HCT116 (cell line): Measurements from ENCODE around the gene PRDX6.

Experiments used
- JUND ChIP-seq: IDR thresholded peaks from 2 replicates; pipeline ENCODE4 v1.6.1; 2012
- POLR2A ChIP-seq: IDR thresholded peaks from 2 replicates; pipeline ENCODE4 v1.7.0; 2011; ENCODE audit warnings: borderline replicate concordance; ENCODE audit not compliant: insufficient read depth, insufficient read length; ENCODE audit errors: extremely low read depth

DNA sequence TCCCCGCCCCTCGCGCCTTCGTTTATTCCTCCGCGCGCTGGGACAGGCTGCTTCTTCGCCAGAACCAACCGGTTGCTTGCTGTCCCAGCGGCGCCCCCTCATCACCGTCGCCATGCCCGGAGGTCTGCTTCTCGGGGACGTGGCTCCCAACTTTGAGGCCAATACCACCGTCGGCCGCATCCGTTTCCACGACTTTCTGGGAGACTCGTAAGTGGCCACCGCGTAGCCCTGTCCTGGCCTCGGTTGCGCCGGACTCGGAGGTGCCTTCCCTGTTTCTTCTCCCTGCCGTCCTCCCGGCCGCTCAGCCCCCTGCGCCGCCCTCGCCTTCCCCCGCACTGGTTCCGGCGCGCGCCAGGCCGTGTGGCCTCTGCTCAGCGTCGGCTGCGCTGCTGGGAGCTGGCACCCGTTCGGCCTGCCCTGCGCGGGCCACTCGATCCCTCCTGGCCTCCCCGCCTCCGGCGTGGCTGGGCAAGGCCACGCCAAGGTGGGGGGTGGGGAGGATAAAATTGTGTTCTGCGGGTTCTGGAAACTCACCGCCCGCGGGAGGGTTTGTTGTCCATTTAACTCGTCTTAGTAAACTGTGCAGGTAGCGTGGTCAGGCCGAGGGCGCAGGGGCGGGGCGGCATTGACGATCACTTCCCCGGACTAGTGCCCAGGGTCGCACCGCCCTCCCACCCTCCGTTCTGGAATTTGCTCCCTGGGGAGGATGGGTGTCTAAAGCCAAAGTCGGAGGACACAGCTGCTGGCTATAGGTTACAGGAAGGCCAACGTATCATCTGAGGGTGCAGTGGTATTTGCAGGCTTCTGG is at the start of gene PRDX6:
- peak; percentile 79 for TF ChIP-seq POLR2A
- TF ChIP-seq JUND = no peak
